GM20431 (cell line): Measurements from ENCODE around the gene FAM184B.

ENCODE experiments used
- in situ Hi-C: fragments of 300-500 bp; cut with MseI, MboI; formaldehyde crosslinking; loops from one replicate; pipeline ENCODE4 v1.15.0; 2020; ENCODE audit warnings: low sequenced_read_pairs; ENCODE audit not compliant: unreplicated experiment

Gene FAM184B

GRCh38 chr4:17595471-17596005, 185.9 kb downstream of the FAM184B start:
- in situ Hi-C loops: no loop called here

GRCh38 chr4:17589355-17589754, 192.1 kb downstream of the FAM184B start:
- in situ Hi-C loops: no loop called here

- in situ Hi-C loops: no loop called here
Observed at GRCh38 chr4:17587094-17587822, 194.2 kb downstream of the FAM184B start.

- in situ Hi-C loops: no loop called here
Observed at GRCh38 chr4:17584521-17585213, 196.8 kb downstream of the FAM184B start.

- in situ Hi-C loops: no loop called here
Observed at GRCh38 chr4:17583941-17584340, 197.5 kb downstream of the FAM184B start.

GRCh38 chr4:17583276-17583675, 198.1 kb downstream of the FAM184B start:
- in situ Hi-C loops: no loop called here

GRCh38 chr4:17580969-17581368, 200.5 kb downstream of the FAM184B start:
- in situ Hi-C loops: no loop called here
